Stimulated activated CD4-positive, alpha-beta T cell treated with anti-CD3 and anti-CD28 coated beads, Interleukin-1b, Interleukin-23, amount 100 ng/mL, for 4 hours (primary cell): Measurements from ENCODE around the gene GNAO1.

Source experiments
- DNase-seq, 2 donors: peaks; one replicate each; pipeline ENCODE4 v3.0.0-alpha.2; 2020; ENCODE audit warnings: low read depth in 2 of 2

GNAO1 gene

DNA sequence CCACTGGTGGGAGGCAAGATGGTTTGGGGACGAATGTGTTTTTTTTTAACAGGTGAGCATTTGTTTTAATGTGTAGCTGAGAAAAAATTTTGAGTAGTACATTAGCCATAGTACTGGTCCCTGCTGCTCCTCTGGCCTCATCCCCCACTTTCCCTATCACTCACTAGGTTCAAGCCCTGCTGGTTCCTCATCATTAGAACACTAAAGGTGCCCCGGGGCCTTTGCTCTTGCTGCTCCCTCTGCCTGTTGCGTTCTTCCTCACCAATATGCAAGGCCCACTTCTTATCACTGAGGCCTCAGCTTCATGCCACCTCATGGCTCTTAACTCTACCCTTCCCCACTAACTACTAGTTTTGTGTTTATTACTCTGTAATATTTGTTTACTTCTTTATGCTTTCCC, 74.5 kb downstream of the GNAO1 start:
- no peak for DNase-seq

DNA sequence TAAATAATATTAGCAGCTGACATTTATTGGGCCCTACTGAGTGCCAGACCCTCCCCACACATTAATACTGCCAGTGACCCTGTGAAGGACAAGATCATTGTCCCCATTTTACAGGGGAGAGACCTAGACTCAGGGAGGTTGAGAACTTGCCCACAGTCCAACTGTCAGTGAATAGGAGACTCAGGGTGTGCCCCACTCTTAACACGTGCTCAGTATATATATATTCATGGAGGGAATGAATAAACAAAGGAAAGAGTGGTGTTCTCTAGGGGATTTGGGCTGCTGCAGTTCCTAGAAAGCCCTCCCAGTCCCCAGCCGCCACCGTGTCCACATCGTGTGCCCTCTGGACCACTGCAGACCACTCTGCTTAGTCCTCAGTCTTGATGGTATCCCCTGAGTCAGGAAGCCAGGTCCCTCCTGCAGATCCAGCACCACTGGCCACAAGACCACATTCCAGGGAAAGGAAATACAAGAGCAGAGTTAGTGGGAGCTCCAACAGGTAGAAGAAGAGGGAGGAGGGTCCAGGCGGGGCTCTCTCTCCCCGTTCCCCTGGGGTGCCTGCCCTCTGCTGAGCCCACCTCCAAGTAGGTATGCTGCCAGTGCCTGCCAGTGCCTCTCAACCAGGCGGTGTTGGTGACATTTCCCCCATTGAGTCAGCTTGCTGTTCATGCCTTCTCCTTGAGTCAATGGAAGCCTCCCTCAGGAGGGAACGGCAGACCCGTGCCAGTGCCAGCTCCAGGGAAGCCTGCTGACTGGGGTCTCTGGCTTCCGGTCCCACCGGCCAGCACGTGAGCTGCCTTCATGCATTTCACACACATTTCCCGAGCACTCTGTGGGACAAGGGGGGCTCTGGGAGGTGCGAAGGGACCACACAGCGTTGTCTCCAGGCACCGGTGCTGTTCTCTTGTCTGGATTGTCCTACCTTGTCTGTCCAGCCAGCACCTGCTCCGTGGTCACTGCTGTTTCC, 75.6 kb downstream of the GNAO1 start:
- no peak for DNase-seq

DNA sequence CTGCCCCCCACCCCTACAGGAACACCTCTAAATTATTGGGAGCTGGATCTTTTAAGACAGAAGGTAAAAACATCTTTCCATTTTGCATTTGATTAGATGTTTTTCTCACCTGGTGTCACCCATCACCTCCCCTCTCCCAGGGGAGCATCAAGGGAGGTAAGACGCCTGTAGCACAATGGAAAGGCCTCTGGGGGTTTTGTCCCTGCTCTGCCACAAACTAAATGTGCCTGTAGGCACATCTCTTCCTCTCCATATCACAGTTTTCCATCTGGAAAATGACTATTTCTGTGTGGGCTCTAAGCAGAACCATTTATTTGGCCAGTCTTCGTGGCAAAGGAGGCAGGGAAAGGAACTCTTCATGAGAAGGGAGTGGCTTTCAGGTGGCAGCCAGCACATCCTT, 76.6 kb downstream of the GNAO1 start:
- no peak for DNase-seq

DNA sequence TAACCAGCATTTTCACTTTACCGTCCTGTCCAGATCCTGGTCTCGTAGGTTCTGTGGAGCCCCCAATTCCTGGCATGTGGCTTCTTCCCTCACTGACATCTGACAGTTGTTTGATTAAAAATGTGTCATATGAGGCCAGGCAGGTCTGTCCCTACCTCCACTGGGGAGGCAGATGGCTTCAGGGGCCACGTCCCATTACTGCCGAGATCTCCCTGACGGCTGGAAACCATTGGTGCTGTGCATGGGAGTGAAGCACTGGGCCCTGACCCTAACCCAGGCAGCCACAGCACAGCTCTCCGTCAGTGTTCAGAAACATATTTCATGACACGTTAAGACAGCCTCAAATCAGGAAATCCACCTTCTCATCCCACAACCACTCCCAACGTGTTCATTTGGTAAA, 77.5 kb downstream of the GNAO1 start:
- DNase-seq, result no peak

DNA sequence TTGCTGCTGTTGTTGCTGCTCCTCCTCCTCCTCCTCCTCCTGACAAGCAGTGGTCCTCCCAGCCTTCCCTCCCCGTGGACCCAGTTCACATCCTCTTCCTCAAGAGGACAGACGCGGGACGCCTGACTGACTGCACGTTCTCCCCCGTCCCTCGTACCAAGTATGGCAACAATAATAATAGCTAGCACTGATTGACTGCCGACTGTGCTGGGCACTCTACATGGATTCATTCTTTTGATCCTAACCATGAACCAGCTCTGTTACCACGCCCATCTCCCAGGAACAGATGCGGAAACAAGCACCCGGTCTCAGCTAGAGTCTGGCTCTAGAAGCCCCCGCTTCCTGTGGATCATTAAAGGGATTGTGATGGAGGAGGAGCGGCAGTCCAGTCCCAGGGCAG, 78.0 kb downstream of the GNAO1 start:
- no peak for DNase-seq

DNA sequence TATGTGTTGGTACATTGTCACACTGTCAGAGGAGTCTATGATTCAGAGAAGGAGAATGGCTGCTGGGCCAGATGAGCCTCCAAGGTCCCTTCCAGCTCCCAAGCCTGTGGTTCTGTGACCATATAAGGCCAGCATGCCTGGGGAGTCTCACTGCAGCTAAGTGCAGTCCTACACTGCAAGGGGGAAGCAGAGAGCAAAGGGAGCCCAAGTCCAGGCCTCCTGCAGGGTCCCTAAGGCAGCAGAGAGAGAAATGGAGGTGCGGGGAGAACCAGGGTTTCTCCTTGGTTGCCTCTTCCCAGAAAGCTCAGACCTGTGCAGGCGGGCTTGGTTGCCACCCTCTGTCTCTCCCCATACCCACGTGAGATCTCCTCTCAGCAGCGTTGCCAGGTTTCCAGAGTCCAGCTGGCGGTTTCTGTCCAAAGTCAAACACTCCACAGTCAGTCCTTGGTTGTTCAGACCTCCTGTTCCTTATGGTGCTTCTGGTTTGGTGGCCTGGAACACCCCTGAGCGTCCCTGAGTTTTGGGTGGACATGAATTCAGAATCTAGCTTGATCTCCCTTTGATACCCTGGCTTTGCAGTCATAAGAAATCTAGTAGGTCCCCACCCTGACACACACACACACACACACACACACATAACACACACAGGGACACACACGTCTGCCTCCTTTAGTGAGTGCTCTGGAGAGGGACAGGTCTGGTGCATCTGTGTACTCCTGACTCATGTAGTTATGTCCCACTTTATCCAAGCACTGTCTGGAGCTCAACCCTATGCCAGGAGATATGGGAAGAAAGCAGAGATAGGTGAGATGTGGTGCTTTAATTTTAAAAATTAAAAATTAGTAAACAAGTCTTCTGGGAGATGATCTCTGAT, 78.8 kb downstream of the GNAO1 start:
- no peak for DNase-seq

DNA sequence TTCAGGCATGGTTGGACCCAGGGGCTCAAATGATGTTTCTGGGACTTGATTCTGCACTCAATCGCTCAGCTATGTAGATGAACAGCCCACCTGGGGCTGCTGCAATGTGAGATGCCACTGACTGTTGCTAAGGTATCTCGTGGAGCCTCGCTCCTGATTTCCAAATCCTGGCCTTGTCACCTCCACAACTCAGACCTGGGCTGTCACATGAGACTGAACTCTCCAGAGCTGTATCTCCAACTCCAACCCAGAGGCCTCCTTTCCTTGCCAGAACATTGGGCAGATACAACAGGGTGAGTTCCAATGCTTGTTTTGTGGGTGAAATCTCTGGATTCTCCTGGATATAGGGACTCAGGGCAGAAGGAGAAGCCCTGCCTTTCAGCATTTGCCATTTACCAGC, 79.5 kb downstream of the GNAO1 start:
- no peak for DNase-seq

DNA sequence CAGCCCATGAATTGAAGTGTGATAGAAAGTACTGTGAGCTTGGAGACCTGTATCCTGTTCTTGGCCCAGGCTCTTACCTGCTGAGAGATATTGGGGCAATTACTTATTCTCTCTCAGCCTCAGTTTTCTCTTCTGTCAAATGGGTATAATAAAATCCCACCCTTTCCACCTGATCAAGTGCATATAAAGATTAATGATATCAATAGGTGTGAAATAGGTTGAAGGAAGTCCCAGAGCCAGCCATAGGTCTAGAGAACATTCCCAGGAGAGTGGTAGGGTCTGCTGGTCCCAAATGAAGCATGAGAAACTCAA, 81.2 kb downstream of the GNAO1 start:
- DNase-seq, result no peak

DNA sequence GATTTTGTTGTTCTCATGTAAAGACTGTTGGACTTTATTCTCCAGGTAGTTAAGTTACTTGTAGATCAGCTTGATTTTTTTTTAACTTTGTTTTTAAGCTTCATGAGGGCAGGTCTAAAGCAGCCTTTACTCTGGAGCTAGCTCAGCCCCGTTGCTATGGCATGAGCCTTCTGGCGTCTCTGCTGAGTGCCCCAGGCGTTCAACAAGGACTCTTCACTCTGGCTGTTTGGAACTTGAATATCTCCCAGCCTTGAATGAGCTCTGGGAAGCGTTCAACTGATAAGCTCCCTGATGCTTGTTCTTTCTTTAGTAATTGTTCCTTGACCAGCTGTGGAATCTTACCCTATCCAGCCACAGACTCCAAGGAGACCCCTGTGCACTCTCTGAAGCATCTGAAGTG, 82.3 kb downstream of the GNAO1 start:
- DNase-seq, result no peak

DNA sequence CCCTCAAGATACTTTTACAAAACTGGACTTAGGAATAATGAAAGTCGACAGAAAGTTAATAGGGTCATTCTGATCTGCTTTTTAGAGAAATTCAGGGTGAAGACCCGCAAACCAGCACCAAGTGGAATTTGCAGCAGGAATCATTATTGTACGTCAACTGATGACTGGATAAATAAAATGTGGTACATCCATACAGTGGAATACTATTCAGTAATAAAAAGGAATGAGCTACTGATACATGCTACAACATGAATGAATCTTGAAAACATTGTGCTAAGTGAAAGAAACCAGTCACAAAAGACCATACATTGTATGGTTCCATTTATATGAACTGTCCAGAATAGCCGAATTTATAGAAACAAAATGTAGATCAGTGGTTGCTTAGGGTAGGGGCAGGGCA, 83.1 kb downstream of the GNAO1 start:
- no peak for DNase-seq

DNA sequence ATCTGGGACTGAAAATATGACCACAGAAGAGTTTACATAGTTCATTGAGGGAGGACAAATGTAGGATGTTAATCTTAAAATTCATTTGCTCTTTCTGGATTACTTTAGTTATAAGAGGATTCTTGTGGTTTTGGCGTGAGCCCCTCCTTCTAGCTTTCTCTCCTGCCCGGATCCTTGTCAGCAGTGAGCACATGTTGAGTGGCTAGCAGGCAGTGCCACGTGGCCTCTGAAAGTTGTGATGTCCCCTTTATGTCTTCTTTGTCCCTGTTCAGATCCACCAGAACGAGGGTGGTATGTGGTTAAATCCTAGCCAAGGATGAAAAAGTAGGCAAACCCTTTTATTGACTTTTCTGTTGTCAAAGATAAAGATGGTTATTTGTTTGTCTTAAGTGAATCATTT, 83.8 kb downstream of the GNAO1 start:
- DNase-seq, result no peak

DNA sequence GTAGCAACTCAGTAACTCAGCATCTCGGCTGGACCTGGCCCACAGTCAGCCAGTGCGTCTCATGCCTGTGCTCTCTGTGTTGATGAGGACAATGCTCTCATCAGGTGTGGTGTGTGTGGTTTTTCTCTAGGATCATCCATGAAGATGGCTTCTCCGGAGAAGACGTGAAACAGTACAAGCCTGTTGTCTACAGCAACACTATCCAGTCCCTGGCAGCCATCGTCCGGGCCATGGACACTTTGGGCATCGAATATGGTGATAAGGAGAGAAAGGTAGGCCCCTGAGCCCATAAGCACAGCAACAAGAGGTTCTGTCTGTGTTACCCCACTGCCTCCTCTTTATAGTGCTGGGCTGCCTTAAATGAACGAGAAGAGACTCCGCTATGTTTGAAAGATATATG, 84.5 kb downstream of the GNAO1 start:
- no peak for DNase-seq

DNA sequence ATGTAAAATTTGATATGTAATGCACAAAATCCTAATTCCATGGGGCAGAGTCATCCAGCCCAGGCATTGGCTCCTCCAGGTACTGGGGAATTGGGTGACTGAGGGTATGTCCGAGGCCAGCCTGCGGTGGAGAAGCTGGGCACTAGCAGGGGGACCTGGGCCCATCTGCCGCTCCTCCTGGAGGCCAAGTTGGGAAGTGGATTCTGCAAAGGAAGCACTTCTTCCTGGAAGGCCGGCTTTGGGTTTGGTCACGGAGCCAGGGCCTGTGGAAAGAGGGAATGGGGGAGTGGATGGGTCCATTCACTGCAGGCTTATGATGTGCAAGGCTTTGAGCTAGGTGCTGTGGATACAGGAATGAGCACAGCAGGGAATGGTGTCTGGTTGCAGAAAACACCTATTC, 85.8 kb downstream of the GNAO1 start:
- no peak for DNase-seq

DNA sequence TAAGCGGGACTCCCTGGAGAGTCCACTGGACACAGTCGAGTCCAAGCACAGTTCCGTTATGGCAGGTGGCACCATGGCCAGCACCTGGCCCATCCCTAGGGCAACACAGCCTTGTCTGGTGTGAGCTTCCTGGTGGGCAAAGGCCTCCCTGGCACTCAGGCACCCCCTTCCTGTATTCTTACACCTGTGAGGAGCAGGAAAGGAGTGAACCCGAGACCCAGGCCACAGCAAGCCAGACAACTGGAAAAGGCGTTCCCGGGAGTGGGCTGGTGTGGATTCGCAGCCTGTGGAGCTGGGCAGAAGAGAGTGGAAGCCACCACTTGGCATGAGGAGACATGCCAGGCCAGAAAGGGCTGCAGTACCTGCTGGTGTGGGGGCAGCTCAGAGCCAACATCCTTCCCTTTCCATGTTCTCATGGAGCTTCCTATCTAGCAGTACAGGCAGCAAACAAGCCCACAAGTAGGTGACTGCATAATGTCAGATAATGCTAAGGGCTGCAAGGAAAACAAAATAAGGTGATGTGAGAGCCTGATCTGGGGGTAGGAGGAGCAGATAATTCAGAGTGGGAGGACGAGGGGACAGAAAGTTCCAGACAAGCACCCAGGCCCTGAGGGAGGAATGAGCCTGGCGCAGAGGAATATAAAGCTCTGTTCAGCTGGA, 87.0 kb downstream of the GNAO1 start:
- DNase-seq, result no peak

DNA sequence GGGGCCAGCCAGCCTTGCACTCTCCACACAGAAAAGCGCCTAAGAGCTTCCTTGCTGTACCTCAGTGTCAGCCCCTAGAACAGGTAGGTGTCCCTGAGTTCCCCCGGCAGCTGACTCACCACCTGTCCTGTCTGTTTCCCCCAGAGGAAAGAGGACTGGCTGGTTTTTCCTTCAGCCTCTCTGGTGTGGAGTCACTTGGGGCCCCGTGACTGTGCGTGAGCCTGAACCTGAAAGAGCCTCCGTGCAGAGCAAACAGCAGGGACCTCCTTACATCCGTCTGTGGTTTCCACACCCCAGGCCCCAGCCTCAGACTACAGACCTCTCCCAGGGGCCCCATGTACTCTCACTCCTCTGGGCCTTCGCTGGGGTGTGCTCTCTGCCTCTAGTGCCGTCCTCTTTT, 87.8 kb downstream of the GNAO1 start:
- peak; percentile 23 to 33 for DNase-seq

DNA sequence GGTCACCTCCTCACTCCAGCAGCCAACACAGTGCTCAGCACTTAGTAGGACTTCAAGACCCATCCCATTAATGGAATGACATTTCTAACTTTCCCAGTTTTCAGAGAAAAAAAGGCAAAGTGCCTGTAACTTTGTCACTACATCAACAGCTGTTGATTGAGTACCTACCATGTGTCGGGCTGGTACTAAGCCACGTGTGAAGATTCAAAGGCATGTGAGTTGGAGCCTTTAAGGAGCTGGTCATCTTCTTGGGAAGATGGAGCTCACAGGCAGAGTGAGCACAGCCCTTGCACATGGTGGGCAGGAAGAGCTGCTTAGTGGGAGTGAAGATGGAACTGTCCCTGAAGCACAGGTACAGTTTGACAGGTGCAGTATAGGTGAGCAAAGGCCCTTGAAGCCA, 88.6 kb downstream of the GNAO1 start:
- no peak for DNase-seq

DNA sequence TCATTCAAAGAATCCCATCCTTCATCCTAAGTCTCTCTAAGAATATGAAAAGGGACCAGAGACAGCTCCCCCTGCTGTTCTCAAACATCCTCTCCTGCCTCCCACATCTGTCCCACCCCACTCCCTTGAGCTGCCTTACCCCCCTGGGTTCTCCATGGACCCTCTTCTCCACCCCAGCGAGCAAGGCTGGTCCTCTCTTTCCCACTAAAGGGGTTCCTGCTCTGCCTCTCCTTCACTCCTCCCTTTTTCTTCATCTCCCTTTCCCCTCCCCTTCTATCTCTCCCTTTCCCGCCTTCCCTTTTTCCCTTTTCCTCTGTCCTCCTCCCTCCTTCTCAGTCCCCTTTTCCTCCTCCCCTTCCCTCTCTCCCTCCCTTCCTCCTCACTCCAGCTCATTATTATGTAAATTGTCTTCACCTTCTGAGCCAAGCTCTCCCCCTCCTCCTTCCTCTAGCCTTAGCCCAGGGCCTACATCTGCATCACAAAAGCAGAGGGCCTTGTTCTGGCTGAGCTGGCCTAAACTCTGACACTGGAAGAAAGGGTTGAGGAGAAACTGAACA, 90.0 kb downstream of the GNAO1 start:
- DNase-seq, result no peak

DNA sequence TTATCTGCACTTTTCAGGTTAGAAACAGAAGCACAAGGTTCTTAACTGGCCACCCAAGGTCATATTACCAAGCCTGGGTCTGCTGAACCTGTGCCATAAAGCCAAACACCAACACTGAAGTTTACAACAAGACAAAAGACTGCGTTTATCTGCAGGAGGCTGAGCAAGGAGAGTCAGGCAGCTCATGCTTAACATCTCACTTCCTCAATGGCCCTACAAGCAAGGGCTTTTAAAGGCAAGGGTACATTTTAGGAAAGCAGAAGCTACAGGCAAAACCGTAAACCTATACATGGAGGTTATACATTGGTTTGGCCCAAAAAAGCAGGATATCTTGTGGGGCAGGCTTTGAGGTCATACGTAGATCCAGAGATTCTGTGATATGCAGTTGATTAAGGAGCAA, 91.2 kb downstream of the GNAO1 start:
- DNase-seq, result no peak

DNA sequence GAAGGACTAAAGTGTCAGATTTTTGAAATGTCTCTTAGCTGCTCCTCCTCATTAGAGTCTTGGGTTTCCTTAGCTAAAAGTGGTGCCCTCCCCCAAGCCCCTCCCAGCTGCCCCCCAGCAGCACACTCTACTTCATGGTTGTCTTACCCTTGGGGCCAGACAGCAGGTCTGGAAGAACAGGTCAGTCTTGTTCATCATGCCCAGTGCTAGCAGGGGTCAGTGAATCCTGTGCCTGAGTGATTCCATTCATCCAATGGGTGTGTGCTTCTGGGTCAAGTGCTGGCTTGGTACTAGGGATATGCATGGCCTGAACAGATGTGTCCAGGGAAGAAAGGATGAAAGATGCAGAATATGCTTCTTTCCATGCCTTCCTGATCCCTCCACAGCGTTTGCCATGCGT, 93.2 kb downstream of the GNAO1 start:
- DNase-seq, result no peak

DNA sequence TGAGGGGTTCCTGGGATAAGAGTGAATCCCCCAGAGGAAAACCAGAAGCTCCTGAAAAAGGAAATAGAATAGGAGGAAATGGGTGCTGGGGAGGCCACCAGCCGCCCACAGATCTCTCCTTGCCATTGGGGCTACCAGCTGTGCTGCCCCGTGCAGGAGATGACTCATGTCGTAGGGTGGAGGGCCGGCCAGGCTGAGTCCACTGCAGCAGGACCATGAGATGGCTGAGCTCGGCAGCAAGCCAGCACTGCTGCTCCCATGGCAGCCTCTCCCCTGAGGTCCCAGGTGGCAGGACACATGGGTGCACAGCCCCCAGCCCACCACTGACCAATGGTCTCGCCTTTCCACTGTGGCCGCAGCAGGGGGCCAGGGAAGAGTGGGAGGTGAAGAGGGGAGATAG, 95.5 kb downstream of the GNAO1 start:
- no peak for DNase-seq

DNA sequence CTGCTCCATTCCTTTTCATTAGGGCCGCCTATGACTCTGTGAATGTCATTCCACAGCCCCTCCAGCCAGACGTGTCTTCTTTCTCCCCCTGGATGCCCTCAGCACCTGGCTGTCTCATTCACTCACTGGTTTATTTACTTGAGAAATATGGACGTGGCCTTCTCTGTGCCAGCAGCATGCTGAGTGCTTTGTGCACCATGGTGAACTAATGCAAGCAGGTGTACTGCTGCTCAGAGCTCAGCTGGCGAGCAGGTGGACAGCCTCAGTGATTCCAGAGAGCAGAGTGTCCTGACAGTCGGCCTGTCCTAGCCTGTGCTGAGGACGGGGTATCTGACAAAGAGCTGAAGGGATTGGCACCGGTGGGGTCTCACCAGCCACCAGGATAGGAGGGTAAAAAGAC, 96.7 kb downstream of the GNAO1 start:
- no peak for DNase-seq

DNA sequence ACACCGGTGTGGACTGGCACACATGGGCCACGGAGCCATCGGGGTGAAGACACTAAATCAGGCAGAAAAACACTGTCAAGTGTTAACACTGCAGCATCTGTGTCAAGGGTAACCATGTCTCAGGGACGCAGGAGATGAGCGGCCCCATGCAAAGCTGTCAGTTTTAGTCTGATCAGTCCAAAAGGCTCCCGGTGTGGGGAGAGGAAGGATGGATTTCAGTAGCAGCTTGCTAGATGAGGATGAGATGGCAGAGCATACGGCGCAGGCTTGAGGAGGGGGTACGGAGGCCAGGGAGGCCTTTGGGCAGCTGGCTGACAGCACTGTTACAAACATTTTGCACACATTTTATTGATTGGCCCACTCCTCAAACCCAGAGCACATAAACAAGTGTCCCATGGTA, 98.1 kb downstream of the GNAO1 start:
- DNase-seq, result no peak
